ENCODE data around the gene IRF6.

The IRF6 gene

GRCh38 chr1:209769171-209769904 is 36.6 kb downstream of the IRF6 start:
- H3K79me2 ChIP-seq (ENCODE audit: insufficient read depth, low read length): no peaks in the 10 kb centered on the region
- H3K9me2 ChIP-seq (ENCODE audit: low read depth, low read length): no peaks in the 10 kb centered on the region
- no peak overlapping the region for H3K9ac ChIP-seq (ENCODE audit: low read length)
- no peak overlapping the region for H3K27ac ChIP-seq (ENCODE audit: low read depth, low read length, poor library complexity, severe bottlenecking)
- peaks cover 9% of the 10 kb centered on the region for H3K4me1 ChIP-seq (ENCODE audit: insufficient read depth, low read length, severe bottlenecking)
- H3K9me3 ChIP-seq (ENCODE audit: low read length): no peaks in the 10 kb centered on the region
- no peaks in the 10 kb centered on the region for H3K36me3 ChIP-seq (ENCODE audit: insufficient read depth, low read length)
- no peaks in the 10 kb centered on the region for H3K27me3 ChIP-seq (ENCODE audit: insufficient read depth, low read length)
- H3K4me3 ChIP-seq (ENCODE audit: low read depth, low read length, poor library complexity, severe bottlenecking): no peak overlapping the region
- no peaks in the 10 kb centered on the region for H4K20me1 ChIP-seq (ENCODE audit: insufficient read depth, low read length)
- H3F3A ChIP-seq (ENCODE audit: insufficient read depth, low read length): no peaks in the 10 kb centered on the region
- H2AFZ ChIP-seq (ENCODE audit: low read length): no peak overlapping the region
- TF ChIP-seq EZH2 (IDR thresholded peaks at IDR 0.05; ENCODE audit: borderline replicate concordance, low read length): no peak
- no peak for TF ChIP-seq CTCF (IDR thresholded peaks at IDR 0.05; ENCODE audit: low read length)
- no peak overlapping the region for H3K4me2 ChIP-seq (ENCODE audit: low read length)

- H4K20me1 ChIP-seq (ENCODE audit: insufficient read depth, low read length): no peaks in the 10 kb centered on the region
- no peaks in the 10 kb centered on the region for H3F3A ChIP-seq (ENCODE audit: insufficient read depth, low read length)
- H3K9me3 ChIP-seq (ENCODE audit: low read length): no peaks in the 10 kb centered on the region
- no peaks in the 10 kb centered on the region for H3K9me2 ChIP-seq (ENCODE audit: low read depth, low read length)
- H3K4me2 ChIP-seq (ENCODE audit: low read length): no peak overlapping the region
- no peak overlapping the region for H3K9ac ChIP-seq (ENCODE audit: low read length)
- peaks cover 9% of the 10 kb centered on the region for H3K4me1 ChIP-seq (ENCODE audit: insufficient read depth, low read length, severe bottlenecking)
- TF ChIP-seq CTCF (IDR thresholded peaks at IDR 0.05; ENCODE audit: low read length): no peak
- TF ChIP-seq EZH2 (IDR thresholded peaks at IDR 0.05; ENCODE audit: borderline replicate concordance, low read length): no peak
- H3K27me3 ChIP-seq (ENCODE audit: insufficient read depth, low read length): no peaks in the 10 kb centered on the region
- H3K79me2 ChIP-seq (ENCODE audit: insufficient read depth, low read length): no peaks in the 10 kb centered on the region
- no peak overlapping the region for H3K27ac ChIP-seq (ENCODE audit: low read depth, low read length, poor library complexity, severe bottlenecking)
- no peak overlapping the region for H2AFZ ChIP-seq (ENCODE audit: low read length)
- no peak overlapping the region for H3K4me3 ChIP-seq (ENCODE audit: low read depth, low read length, poor library complexity, severe bottlenecking)
- H3K36me3 ChIP-seq (ENCODE audit: insufficient read depth, low read length): no peaks in the 10 kb centered on the region
Measured at GRCh38 chr1:209768354-209768774, 37.6 kb downstream of the IRF6 start.

- Histone ChIP-seq H3K36me3 (ENCODE audit: insufficient read depth, low read length) (no peaks in the 10 kb centered on the region), H3K4me3 (ENCODE audit: low read depth, low read length, poor library complexity, severe bottlenecking) (no peak overlapping the region), H3K9me2 (ENCODE audit: low read depth, low read length) (no peaks in the 10 kb centered on the region), H3K4me1 (ENCODE audit: insufficient read depth, low read length, severe bottlenecking) (peaks cover 9% of the 10 kb centered on the region), H3K79me2 (ENCODE audit: insufficient read depth, low read length) (no peaks in the 10 kb centered on the region), H3K4me2 (ENCODE audit: low read length) (no peak overlapping the region), H3K27ac (ENCODE audit: low read depth, low read length, poor library complexity, severe bottlenecking) (no peak overlapping the region), H3F3A (ENCODE audit: insufficient read depth, low read length) (no peaks in the 10 kb centered on the region), H3K9me3 (ENCODE audit: low read length) (no peaks in the 10 kb centered on the region), H3K27me3 (ENCODE audit: insufficient read depth, low read length) (no peaks in the 10 kb centered on the region), H4K20me1 (ENCODE audit: insufficient read depth, low read length) (no peaks in the 10 kb centered on the region), H2AFZ (ENCODE audit: low read length) (no peak overlapping the region), H3K9ac (ENCODE audit: low read length) (no peak overlapping the region)
- TF ChIP-seq CTCF (IDR thresholded peaks at IDR 0.05; ENCODE audit: low read length) (no peak), EZH2 (IDR thresholded peaks at IDR 0.05; ENCODE audit: borderline replicate concordance, low read length) (no peak)
Measured at GRCh38 chr1:209767706-209768105, 38.2 kb downstream of the IRF6 start.

Data from OCI-LY1 (cell line).